Measurements from ENCODE around the gene MAGI1.

Gene MAGI1

DNA sequence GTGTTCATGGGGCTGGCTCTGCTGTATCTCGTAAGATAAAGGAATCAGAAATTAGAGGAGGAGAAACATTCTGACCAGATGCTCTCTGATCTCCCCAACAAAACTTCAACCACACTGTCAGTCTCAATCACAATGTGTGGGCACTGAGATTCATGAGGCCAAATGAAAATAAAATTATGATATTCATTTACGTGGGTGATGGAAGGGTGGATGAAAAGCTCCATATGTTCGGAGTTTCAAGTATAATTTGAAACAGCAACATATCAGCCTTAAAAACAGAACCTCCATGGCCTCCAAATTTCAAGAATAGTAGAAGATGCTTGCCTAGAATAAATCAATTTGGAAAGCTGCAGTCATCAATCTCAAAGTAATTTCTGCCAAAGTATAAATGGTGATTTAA, 363.7 kb downstream of the MAGI1 start:
- H3K4me3 ChIP-seq (ENCODE audit: low read length): no peak overlapping the region
- no peak for DNase-seq (ENCODE audit: low read depth)
- TF ChIP-seq, protein P1, sequence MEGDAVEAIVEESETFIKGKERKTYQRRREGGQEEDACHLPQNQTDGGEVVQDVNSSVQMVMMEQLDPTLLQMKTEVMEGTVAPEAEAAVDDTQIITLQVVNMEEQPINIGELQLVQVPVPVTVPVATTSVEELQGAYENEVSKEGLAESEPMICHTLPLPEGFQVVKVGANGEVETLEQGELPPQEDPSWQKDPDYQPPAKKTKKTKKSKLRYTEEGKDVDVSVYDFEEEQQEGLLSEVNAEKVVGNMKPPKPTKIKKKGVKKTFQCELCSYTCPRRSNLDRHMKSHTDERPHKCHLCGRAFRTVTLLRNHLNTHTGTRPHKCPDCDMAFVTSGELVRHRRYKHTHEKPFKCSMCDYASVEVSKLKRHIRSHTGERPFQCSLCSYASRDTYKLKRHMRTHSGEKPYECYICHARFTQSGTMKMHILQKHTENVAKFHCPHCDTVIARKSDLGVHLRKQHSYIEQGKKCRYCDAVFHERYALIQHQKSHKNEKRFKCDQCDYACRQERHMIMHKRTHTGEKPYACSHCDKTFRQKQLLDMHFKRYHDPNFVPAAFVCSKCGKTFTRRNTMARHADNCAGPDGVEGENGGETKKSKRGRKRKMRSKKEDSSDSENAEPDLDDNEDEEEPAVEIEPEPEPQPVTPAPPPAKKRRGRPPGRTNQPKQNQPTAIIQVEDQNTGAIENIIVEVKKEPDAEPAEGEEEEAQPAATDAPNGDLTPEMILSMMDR (conservative IDR thresholded peaks at IDR 0.05; ENCODE audit: low read depth, low read length): no peak

DNA sequence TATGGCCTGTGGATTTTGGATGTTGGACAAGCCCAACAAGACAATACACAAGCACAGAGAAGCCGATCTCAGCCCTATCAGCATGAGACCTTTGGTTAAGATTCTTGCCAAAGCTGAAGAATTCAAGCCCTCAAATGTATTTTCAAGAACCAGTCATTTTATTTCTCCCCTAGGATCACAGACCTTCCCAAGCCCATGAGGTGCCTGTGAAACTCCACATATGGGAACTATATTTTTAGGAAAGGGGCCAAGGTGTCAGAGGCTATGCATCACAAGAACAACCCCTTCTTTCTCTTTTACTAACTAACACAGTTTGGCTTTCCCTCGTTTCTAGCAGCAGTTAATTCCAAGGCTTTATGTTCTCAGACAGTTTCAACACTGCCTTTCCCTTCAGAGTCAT, 364.5 kb downstream of the MAGI1 start:
- DNase-seq (ENCODE audit: low read depth): no peak
- TF ChIP-seq, protein P1 (conservative IDR thresholded peaks at IDR 0.05; ENCODE audit: low read depth, low read length): no peak
- no peak overlapping the region for H3K4me3 ChIP-seq (ENCODE audit: low read length)

DNA sequence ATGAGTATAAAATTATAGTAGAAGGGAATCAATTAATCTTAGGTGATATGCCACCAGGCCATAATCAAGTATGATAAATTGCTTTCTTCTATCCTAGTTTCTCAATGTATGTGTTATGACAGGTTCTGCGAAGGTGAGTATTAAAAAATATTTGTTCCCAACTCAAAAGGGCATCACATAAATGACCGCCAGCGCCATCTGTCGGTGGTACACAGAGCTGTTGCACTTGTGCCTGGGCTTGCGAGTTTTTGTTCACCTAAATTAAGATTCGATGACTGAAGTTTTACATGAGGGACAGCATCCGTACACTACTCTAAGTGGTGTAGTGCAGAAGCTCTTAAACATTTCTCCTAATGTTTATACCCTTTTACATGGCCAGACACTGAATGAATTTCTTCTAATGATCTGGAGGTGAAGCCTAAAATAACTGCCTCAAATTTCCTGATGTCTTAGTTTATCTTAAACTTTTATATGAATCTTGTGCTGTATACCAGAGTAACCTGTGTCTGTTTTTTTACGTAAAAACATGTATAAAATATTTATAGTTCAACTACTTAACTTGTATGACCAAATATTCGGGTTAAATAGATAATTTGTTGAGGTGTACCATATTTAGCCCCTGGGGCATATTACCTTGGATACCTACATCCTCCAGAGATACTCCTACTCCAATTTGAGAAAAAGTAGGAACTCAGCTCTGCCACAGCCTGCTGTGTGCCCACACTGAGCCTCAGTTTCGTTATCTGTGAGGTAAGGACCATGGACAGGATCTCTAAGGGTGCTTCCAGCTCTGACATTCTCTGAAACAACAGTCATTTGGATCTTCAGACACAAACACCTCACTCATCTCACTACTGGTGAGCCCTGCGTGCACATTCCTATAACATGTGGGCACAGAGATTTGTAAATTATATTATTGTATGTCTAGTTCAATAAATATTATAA, 365.6 kb downstream of the MAGI1 start:
- DNase-seq (ENCODE audit: low read depth): peak; percentile 6
- no peak overlapping the region for H3K4me3 ChIP-seq (ENCODE audit: low read length)
- TF ChIP-seq, protein P1 (conservative IDR thresholded peaks at IDR 0.05; ENCODE audit: low read depth, low read length): peak; percentile 86

DNA sequence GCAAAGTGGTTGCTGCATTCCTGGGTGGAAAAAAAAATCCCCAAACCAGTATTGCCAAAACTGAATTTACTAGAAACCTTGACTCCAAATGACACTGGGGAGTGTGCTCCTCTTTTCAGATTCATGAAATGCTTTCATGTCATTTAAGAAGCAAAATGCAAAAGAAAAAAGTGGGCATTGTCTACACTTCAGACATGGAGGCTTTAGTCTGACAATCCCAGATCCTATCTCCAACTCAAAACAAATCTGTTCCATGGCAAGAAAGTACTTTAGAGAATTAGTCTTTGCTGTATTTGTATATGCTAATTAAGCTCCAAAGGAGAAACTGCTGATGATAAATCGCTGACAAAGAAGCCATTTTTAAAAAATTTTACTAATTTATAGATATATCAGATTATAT, 366.7 kb downstream of the MAGI1 start:
- H3K4me3 ChIP-seq (ENCODE audit: low read length): no peak overlapping the region
- TF ChIP-seq, protein P1 (conservative IDR thresholded peaks at IDR 0.05; ENCODE audit: low read depth, low read length): no peak
- DNase-seq (ENCODE audit: low read depth): no peak

DNA sequence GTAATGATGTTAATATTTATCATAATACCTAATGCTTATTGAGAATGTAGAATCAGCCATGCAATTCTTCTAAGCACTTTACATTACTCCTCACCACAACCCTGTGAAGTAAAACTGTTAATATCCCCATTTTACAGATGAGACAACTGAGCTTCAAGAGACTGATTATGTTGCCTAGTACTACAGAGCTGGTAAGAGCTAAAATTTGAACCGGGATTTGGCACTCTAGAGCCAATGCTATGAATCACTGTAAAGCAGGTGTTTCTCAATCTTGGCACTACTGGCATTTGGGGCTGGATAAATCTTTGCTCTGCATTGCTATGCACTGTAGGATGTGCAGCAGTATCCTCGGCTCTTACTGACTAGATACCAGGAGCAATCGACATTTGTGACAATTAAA, 367.7 kb downstream of the MAGI1 start:
- no peak for DNase-seq (ENCODE audit: low read depth)
- TF ChIP-seq, protein P1 (conservative IDR thresholded peaks at IDR 0.05; ENCODE audit: low read depth, low read length): no peak
- no peak overlapping the region for H3K4me3 ChIP-seq (ENCODE audit: low read length)

DNA sequence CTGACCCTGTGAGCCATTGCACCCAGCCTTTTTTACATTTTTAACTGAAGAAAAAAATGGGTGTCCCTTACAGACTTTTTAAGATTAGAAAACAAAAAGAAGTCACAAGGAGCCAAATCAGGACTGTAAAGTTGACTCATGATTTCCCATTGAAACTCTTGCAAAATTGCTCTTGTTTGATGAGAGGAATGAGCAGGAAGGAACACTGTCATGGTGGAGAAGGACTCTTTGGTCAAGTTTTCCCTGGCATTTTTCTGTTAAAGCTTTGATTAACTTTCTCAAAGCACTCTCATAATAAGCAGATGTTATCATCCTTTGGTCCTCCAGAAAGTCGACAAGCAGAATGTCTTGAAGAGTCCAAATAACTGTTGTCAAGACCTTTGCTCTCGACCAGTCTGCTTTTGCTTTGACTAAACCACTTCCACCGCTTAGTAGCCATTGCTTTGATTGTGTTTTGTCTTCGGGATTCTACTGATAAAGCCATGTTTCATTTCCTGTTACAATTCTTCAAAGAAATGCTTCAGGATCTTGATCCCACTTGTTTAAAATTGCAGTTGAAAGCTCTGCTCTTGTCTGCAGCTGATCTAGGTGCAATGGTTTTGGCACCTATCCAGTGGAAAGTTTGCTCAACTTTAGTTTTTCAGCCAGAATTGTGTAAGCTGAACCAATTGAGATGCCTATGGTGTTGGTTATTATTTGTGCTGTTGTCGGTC, 369.4 kb downstream of the MAGI1 start:
- TF ChIP-seq, protein P1 (conservative IDR thresholded peaks at IDR 0.05; ENCODE audit: low read depth, low read length): no peak
- H3K4me3 ChIP-seq (ENCODE audit: low read length): no peak overlapping the region
- DNase-seq (ENCODE audit: low read depth): peak; percentile 7
